ENCODE measurements around the gene MRGPRX3. TPM values are rescaled to one million over a fixed set of nuclear protein-coding genes. Genes with fewer than 3 reads are reported as not detected.

MRGPRX3 gene
- total RNA-seq, 1 experiment from 2014 or later = not detected

DNA sequence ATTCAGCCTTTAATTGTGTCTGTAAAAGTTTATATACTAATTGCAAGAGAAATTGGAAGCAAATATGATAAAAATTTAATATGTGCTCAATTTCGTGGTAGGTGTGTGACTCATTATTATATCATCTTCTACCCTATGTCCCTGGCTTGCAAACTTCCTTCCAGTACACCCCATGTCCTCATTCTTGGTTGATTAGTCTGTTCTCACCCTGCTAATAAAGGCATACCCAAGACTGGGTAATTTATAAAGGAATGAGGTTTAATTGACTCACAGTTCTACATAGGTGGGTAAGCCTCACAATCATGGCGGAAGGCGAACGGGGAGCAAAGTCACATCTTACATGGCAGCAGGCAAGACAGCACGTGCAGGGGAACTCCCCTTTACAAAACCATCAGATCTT lies 11.9 kb downstream of the MRGPRX3 start:
- ChIA-PET POLR2A (no interaction called here), CTCF (no interaction called here)
- no peak overlapping the region for H3K4me3 ChIP-seq (ENCODE audit: low read depth, low read length)
- no peaks in the 10 kb centered on the region for H3K9me3 Mint-ChIP-seq (ENCODE audit: unreplicated experiment)
- no peak overlapping the region for H3K4me3 Mint-ChIP-seq (ENCODE audit: unreplicated experiment)
- no peaks in the 10 kb centered on the region for H3K4me1 Mint-ChIP-seq (ENCODE audit: low read depth, unreplicated experiment)
- H3K36me3 ChIP-seq (ENCODE audit: control insufficient read depth, insufficient read depth, low read length) = no peaks in the 10 kb centered on the region
- H3K4me1 ChIP-seq = no peaks in the 10 kb centered on the region
- TF ChIP-seq, protein P1, sequence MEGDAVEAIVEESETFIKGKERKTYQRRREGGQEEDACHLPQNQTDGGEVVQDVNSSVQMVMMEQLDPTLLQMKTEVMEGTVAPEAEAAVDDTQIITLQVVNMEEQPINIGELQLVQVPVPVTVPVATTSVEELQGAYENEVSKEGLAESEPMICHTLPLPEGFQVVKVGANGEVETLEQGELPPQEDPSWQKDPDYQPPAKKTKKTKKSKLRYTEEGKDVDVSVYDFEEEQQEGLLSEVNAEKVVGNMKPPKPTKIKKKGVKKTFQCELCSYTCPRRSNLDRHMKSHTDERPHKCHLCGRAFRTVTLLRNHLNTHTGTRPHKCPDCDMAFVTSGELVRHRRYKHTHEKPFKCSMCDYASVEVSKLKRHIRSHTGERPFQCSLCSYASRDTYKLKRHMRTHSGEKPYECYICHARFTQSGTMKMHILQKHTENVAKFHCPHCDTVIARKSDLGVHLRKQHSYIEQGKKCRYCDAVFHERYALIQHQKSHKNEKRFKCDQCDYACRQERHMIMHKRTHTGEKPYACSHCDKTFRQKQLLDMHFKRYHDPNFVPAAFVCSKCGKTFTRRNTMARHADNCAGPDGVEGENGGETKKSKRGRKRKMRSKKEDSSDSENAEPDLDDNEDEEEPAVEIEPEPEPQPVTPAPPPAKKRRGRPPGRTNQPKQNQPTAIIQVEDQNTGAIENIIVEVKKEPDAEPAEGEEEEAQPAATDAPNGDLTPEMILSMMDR (IDR thresholded peaks at IDR 0.05; ENCODE audit: insufficient read depth in 1 of 2, low read depth in 1 of 2, low read length in 1 of 2, severe bottlenecking in 1 of 2, unreplicated experiment in 1 of 2) = no peak
- peaks cover 20% of the 10 kb centered on the region for H3K27me3 Mint-ChIP-seq (ENCODE audit: insufficient read depth, unreplicated experiment)
- no peak for DNase-seq
- H3K9me3 ChIP-seq = no peaks in the 10 kb centered on the region
- BruUV-seq (replicated peaks) = no TSS peak
- intact Hi-C loops (cut with micrococcal nuclease; ENCODE audit: unreplicated experiment) = no loop called here
- 0 out of 2 replicates have a peak, but pooled peaks cover 1% of the 10 kb centered on the region for H3K27me3 ChIP-seq (replicated peaks; ENCODE audit: control insufficient read depth, insufficient read depth, low read length)
- no peaks in the 10 kb centered on the region for H3K36me3 Mint-ChIP-seq (ENCODE audit: insufficient read depth, unreplicated experiment)
- no peak overlapping the region for H3K27ac Mint-ChIP-seq (ENCODE audit: unreplicated experiment)

DNA sequence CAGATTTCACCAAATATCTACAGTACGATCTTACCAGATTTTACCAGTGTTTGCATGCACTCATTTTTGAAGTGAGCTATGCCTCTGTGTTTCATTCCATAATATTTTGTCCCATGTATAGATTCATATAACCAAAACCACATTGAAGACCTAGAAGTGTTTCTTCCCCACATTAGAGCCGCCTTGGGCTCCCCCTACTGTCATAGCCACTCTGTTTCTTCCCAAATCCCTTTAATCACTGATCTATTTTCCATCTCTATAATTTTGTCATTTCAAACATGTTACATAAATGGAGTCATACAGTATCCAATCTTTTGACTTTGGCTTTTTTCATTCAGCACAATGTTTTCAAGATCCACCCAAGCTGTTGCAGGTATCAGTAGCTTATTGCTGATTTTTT lies 12.7 kb downstream of the MRGPRX3 start:
- no peaks in the 10 kb centered on the region for H3K4me1 Mint-ChIP-seq (ENCODE audit: low read depth, unreplicated experiment)
- TF ChIP-seq, protein P1 (IDR thresholded peaks at IDR 0.05; ENCODE audit: insufficient read depth in 1 of 2, low read depth in 1 of 2, low read length in 1 of 2, severe bottlenecking in 1 of 2, unreplicated experiment in 1 of 2) = no peak
- peaks cover 20% of the 10 kb centered on the region for H3K27me3 Mint-ChIP-seq (ENCODE audit: insufficient read depth, unreplicated experiment)
- Histone ChIP-seq H3K36me3 (ENCODE audit: control insufficient read depth, insufficient read depth, low read length) (no peaks in the 10 kb centered on the region), H3K9me3 (no peaks in the 10 kb centered on the region), H3K4me1 (no peaks in the 10 kb centered on the region), H3K27me3 (replicated peaks; ENCODE audit: control insufficient read depth, insufficient read depth, low read length) (0 out of 2 replicates have a peak, but pooled peaks cover 1% of the 10 kb centered on the region), H3K4me3 (ENCODE audit: low read depth, low read length) (no peak overlapping the region)
- no peak overlapping the region for H3K27ac Mint-ChIP-seq (ENCODE audit: unreplicated experiment)
- DNase-seq = no peak
- H3K36me3 Mint-ChIP-seq (ENCODE audit: insufficient read depth, unreplicated experiment) = no peaks in the 10 kb centered on the region
- no TSS peak for BruUV-seq (replicated peaks)
- POLR2A ChIA-PET = no interaction called here
- H3K9me3 Mint-ChIP-seq (ENCODE audit: unreplicated experiment) = no peaks in the 10 kb centered on the region
- CTCF ChIA-PET = no interaction called here
- intact Hi-C loops (cut with micrococcal nuclease; ENCODE audit: unreplicated experiment) = no loop called here
- H3K4me3 Mint-ChIP-seq (ENCODE audit: unreplicated experiment) = no peak overlapping the region

DNA sequence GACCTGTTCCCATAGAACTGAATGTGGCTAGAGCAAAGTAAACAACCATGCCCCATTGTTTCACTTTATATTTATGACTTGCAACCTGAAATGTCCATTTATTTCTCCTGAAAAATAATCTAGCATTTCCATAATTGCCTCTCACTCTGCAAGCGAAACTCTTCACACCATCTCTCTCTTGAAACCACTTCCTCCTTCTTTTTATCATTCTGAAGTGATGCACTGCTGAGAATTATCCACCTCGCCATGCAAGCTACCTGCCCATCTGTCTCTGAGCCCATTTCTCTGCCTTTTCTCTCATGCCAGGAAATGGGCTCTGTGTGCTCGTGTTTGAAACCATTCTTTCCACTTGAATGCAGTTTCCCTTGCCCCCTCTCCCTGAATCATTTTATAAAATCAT lies 13.5 kb downstream of the MRGPRX3 start:
- Histone ChIP-seq H3K36me3 (ENCODE audit: control insufficient read depth, insufficient read depth, low read length) (no peaks in the 10 kb centered on the region), H3K4me1 (no peaks in the 10 kb centered on the region), H3K4me3 (ENCODE audit: low read depth, low read length) (no peak overlapping the region), H3K27me3 (replicated peaks; ENCODE audit: control insufficient read depth, insufficient read depth, low read length) (0 out of 2 replicates have a peak, but pooled peaks cover 1% of the 10 kb centered on the region), H3K9me3 (no peaks in the 10 kb centered on the region)
- CTCF ChIA-PET = no interaction called here
- no TSS peak for BruUV-seq (replicated peaks)
- POLR2A ChIA-PET = no interaction called here
- Mint-ChIP-seq H3K9me3 (ENCODE audit: unreplicated experiment) (no peaks in the 10 kb centered on the region), H3K27ac (ENCODE audit: unreplicated experiment) (no peak overlapping the region), H3K27me3 (ENCODE audit: insufficient read depth, unreplicated experiment) (peaks cover 23% of the 10 kb centered on the region), H3K4me1 (ENCODE audit: low read depth, unreplicated experiment) (no peaks in the 10 kb centered on the region), H3K4me3 (ENCODE audit: unreplicated experiment) (no peak overlapping the region), H3K36me3 (ENCODE audit: insufficient read depth, unreplicated experiment) (no peaks in the 10 kb centered on the region)
- intact Hi-C loops (cut with micrococcal nuclease; ENCODE audit: unreplicated experiment) = no loop called here
- TF ChIP-seq, protein P1 (IDR thresholded peaks at IDR 0.05; ENCODE audit: insufficient read depth in 1 of 2, low read depth in 1 of 2, low read length in 1 of 2, severe bottlenecking in 1 of 2, unreplicated experiment in 1 of 2) = no peak
- no peak for DNase-seq
